B cell (primary cell): ENCODE results near the gene MAP3K20.
"Not testable (repeated sequence)": the region's sequence is repeated elsewhere in the genome, so short reads cannot be mapped to it uniquely, and the experiment has no call there.

ENCODE experiments used
- EZH2 ChIP-seq: IDR thresholded peaks from 2 replicates; pipeline ENCODE4 v1.6.1; 2012; ENCODE audit warnings: borderline replicate concordance, low read depth, mild to moderate bottlenecking, moderate library complexity, low read length; ENCODE audit not compliant: insufficient read depth, poor library complexity, severe bottlenecking
- TF ChIP-seq, protein P1 (sequence below): fragments of 200-600 bp; IDR thresholded peaks from one replicate; pipeline ENCODE4 v1.8.0; 2022; ENCODE audit warnings: antibody characterized with exemption, mild to moderate bottlenecking

- not testable (repeated sequence) for TF ChIP-seq EZH2
- TF ChIP-seq, protein P1, sequence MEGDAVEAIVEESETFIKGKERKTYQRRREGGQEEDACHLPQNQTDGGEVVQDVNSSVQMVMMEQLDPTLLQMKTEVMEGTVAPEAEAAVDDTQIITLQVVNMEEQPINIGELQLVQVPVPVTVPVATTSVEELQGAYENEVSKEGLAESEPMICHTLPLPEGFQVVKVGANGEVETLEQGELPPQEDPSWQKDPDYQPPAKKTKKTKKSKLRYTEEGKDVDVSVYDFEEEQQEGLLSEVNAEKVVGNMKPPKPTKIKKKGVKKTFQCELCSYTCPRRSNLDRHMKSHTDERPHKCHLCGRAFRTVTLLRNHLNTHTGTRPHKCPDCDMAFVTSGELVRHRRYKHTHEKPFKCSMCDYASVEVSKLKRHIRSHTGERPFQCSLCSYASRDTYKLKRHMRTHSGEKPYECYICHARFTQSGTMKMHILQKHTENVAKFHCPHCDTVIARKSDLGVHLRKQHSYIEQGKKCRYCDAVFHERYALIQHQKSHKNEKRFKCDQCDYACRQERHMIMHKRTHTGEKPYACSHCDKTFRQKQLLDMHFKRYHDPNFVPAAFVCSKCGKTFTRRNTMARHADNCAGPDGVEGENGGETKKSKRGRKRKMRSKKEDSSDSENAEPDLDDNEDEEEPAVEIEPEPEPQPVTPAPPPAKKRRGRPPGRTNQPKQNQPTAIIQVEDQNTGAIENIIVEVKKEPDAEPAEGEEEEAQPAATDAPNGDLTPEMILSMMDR = not testable (repeated sequence)
Measured at GRCh38 chr2:173163357-173163756, 87.7 kb downstream of the MAP3K20 start.
